GM18505 (cell line): ENCODE data around the gene DDX28.
"Not testable (repeated sequence)": the region's sequence is repeated elsewhere in the genome, so short reads cannot be mapped to it uniquely, and the experiment has no call there.

Source experiments
- ATAC-seq: cut with Tn5 transposase; IDR thresholded peaks from one replicate; pipeline ENCODE4 v1.9.1; 2021; ENCODE audit not compliant: unreplicated experiment
- POLR2A ChIP-seq: IDR thresholded peaks from 4 replicates; pipeline ENCODE4 v1.6.1; 2011; ENCODE audit warnings: borderline replicate concordance; ENCODE audit not compliant: insufficient read depth, insufficient read length; ENCODE audit errors: extremely low read depth

Gene DDX28

GRCh38 chr16:68022278-68022727 lies 729 bp downstream of the DDX28 start:
- ATAC-seq: peak; percentile 12
- TF ChIP-seq POLR2A: no peak

GRCh38 chr16:68021490-68021889 lies 1.5 kb downstream of the DDX28 start:
- no peak for ATAC-seq
- TF ChIP-seq POLR2A: no peak

GRCh38 chr16:68019167-68019680 lies 3.8 kb downstream of the DDX28 start:
- TF ChIP-seq POLR2A: no peak
- ATAC-seq: no peak

GRCh38 chr16:68015681-68016080 lies 7.4 kb downstream of the DDX28 start, which contains the start of gene DPEP2NB:
Gene DPEP2NB (minus strand): TSS chr16:68015911. CDS start chr16:68015770, 141 bp downstream.
- no peak for TF ChIP-seq POLR2A
- ATAC-seq: no peak

- no peak for ATAC-seq
- no peak for TF ChIP-seq POLR2A
These were observed 9.6 kb downstream of the DDX28 start for GRCh38 chr16:68013440-68013839.

- not testable (repeated sequence) for ATAC-seq
These were observed 13.2 kb downstream of the DDX28 start for GRCh38 chr16:68009872-68010271.

- no peak for ATAC-seq
These were observed 13.8 kb downstream of the DDX28 start for GRCh38 chr16:68009157-68009735.

GRCh38 chr16:68005786-68006286 lies 17.2 kb downstream of the DDX28 start:
- ATAC-seq: no peak

More at GRCh38 chr16:68009157-68009735, 13.8 kb downstream of the DDX28 start:
- no peak for TF ChIP-seq POLR2A

GRCh38 chr16:68005211-68005610 lies 17.8 kb downstream of the DDX28 start:
- no peak for TF ChIP-seq POLR2A
- ATAC-seq: no peak

More at GRCh38 chr16:68005786-68006286, 17.2 kb downstream of the DDX28 start:
- TF ChIP-seq POLR2A: no peak

- TF ChIP-seq POLR2A: no peak
- ATAC-seq: no peak
These were observed 20.0 kb downstream of the DDX28 start for GRCh38 chr16:68003031-68003430.

- no peak for TF ChIP-seq POLR2A
- ATAC-seq: no peak
These were observed 22.6 kb downstream of the DDX28 start for GRCh38 chr16:68000450-68000849.

- ATAC-seq: no peak
- no peak for TF ChIP-seq POLR2A
These were observed 23.0 kb downstream of the DDX28 start for GRCh38 chr16:67999985-68000384.

- ATAC-seq: not testable (repeated sequence)
These were observed 24.0 kb downstream of the DDX28 start, which contains the start of gene DPEP2 for GRCh38 chr16:67998779-67999688. Gene DPEP2 (minus strand): TSS chr16:67999484. CDS start chr16:67993212, 6,272 bp downstream.

- ATAC-seq: not testable (repeated sequence)
These were observed 24.7 kb downstream of the DDX28 start for GRCh38 chr16:67998231-67998778.
